Epithelial cell of prostate (primary cell): ENCODE results near the gene TNIP3.

ENCODE experiments used
- DNase-seq: peaks from one replicate; pipeline ENCODE4 v3.0.0-alpha.2; 2011; ENCODE audit warnings: low read depth, low spot score
- H3K27ac ChIP-seq: fragments of 450-650 bp; 2 replicates; pipeline ENCODE4 v1.5.1; 2017; ENCODE audit warnings: mild to moderate bottlenecking

The TNIP3 gene

DNA sequence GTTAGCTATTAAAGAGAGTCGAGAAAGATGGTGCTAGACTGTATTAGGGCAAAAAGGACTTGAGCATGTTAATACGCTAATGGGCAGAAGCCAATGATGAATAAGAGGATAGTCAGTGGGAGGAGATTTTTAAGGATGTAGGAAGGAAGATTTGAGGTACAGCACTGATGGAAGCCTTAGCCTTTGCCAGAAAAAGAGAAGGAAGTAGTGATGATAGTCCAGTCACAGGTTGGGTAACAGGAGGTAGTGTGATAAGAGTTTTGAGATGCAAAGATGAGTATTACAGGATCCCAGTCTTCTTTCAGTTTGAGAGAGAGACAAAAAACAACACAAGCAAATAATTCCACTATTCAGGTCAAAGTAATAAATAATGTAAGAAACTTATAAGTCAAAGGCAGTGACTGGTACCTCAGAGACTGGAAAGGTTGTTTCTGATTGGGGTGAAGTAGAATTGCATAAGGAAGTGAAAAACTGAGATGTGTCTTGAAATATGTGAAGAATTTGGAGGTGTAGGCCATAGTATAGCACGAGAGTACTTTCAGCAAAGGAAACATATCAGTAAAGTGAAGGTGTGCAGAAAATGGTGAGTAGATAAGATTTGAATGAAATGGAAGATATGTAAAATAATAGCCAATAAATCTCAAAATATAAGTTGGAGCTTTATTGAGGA is 69.7 kb downstream of the TNIP3 start:
- H3K27ac ChIP-seq: no peak overlapping the region
- DNase-seq: no peak

DNA sequence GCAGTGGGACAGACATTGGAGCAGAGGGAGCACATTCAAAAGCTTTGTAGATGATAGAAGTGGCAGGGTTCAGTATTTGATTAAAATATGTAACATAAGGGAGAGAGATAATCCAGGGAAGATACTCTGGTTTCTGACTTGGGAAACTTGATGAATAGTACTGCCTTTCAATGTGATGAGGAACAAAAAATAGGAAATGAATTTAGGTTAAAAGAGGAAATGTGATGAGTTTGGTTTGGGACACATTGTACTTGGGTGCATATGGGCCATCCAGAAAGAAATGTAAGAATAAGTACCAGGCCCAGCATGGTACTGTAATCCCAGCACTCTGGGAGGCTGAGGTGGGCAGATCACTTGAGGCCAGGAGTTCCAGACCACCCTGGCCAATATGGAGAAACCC is 70.9 kb downstream of the TNIP3 start:
- H3K27ac ChIP-seq: no peak overlapping the region
- no peak for DNase-seq

GRCh38 chr4:121091941-121092340 is 72.2 kb downstream of the TNIP3 start:
- DNase-seq: no peak
- H3K27ac ChIP-seq: no peak overlapping the region

- no peak overlapping the region for H3K27ac ChIP-seq
- DNase-seq: no peak
Observed at GRCh38 chr4:121088867-121089266, 75.3 kb downstream of the TNIP3 start.
